ENCODE results near the gene PSMG2.

Gene PSMG2

GRCh38 chr18:12765126-12765525 lies 62.3 kb downstream of the PSMG2 start:
- Histone ChIP-seq H3K4me1 (ENCODE audit: control insufficient read depth in 2 of 2, insufficient read depth in 1 of 2, low read depth in 1 of 2, low read length in 2 of 2) (peaks cover 3 to 6% of the 10 kb centered on the region in 2 donors), H3K9ac (ENCODE audit: low read depth, low read length, poor library complexity) (no peak overlapping the region), H3K14ac (ENCODE audit: low read length) (no peak overlapping the region), H4K8ac (ENCODE audit: low read depth, low read length) (no peak overlapping the region), H2BK12ac (ENCODE audit: low read length) (no peak overlapping the region), H4K91ac (ENCODE audit: low read depth, low read length, poor library complexity) (no peak overlapping the region), H3K27me3 (ENCODE audit: control insufficient read depth in 3 of 3, insufficient read depth in 3 of 3, low read depth in 1 of 3, low read length in 3 of 3) (no peaks in the 10 kb centered on the region), H3K18ac (ENCODE audit: low read length) (no peak overlapping the region), H3K27ac (replicated peaks; ENCODE audit: low read length) (no peak overlapping the region), H3K4me3 (ENCODE audit: low read length in 2 of 2) (no peak overlapping the region), H3K79me1 (ENCODE audit: low read depth, low read length) (no peaks in the 10 kb centered on the region), H2AFZ (ENCODE audit: low read length) (no peak overlapping the region), H3K36me3 (replicated peaks in 1 of 2; ENCODE audit: control insufficient read depth in 2 of 2, insufficient read depth in 2 of 2, low read length in 2 of 2) (no peaks in the 10 kb centered on the region), H2BK5ac (ENCODE audit: low read length) (no peak overlapping the region), H3K4ac (ENCODE audit: low read length) (no peak overlapping the region), H2BK15ac (ENCODE audit: low read length) (no peak overlapping the region), H2AK5ac (ENCODE audit: low read depth, low read length) (no peak overlapping the region), H3K4me2 (ENCODE audit: insufficient read depth, low read length, poor library complexity, severe bottlenecking) (no peak overlapping the region), H2BK120ac (ENCODE audit: low read depth, low read length) (no peak overlapping the region), H3K23ac (ENCODE audit: low read depth, low read length, poor library complexity) (no peak overlapping the region), H3K9me3 (replicated peaks in 1 of 2; ENCODE audit: control insufficient read depth in 2 of 2, insufficient read depth in 1 of 2, low read depth in 1 of 2, low read length in 2 of 2) (no peaks in the 10 kb centered on the region)
- no CpG with 5 or more reads among the region's 8 CpGs for WGBS, 2 donors (ENCODE audit: extremely low coverage in 2 of 2, insufficient read length in 2 of 2, insufficient replicate concordance in 1 of 2)
- no peak for DNase-seq (ENCODE audit: low spot score)

- Histone ChIP-seq H2BK12ac (ENCODE audit: low read length) (no peak overlapping the region), H3K4me1 (ENCODE audit: control insufficient read depth in 2 of 2, insufficient read depth in 1 of 2, low read depth in 1 of 2, low read length in 2 of 2) (peaks cover 3 to 6% of the 10 kb centered on the region in 2 donors), H3K79me1 (ENCODE audit: low read depth, low read length) (no peaks in the 10 kb centered on the region), H2AFZ (ENCODE audit: low read length) (no peak overlapping the region), H3K27me3 (ENCODE audit: control insufficient read depth in 3 of 3, insufficient read depth in 3 of 3, low read depth in 1 of 3, low read length in 3 of 3) (no peaks in the 10 kb centered on the region), H3K27ac (replicated peaks; ENCODE audit: low read length) (no peak overlapping the region), H2BK5ac (ENCODE audit: low read length) (no peak overlapping the region), H3K4me3 (ENCODE audit: low read length in 2 of 2) (no peak overlapping the region), H3K36me3 (replicated peaks in 1 of 2; ENCODE audit: control insufficient read depth in 2 of 2, insufficient read depth in 2 of 2, low read length in 2 of 2) (no peaks in the 10 kb centered on the region), H2BK120ac (ENCODE audit: low read depth, low read length) (no peak overlapping the region), H2BK15ac (ENCODE audit: low read length) (no peak overlapping the region), H2AK5ac (ENCODE audit: low read depth, low read length) (no peak overlapping the region), H3K4me2 (ENCODE audit: insufficient read depth, low read length, poor library complexity, severe bottlenecking) (no peak overlapping the region), H4K8ac (ENCODE audit: low read depth, low read length) (no peak overlapping the region), H4K91ac (ENCODE audit: low read depth, low read length, poor library complexity) (no peak overlapping the region), H3K9me3 (replicated peaks in 1 of 2; ENCODE audit: control insufficient read depth in 2 of 2, insufficient read depth in 1 of 2, low read depth in 1 of 2, low read length in 2 of 2) (no peaks in the 10 kb centered on the region), H3K4ac (ENCODE audit: low read length) (no peak overlapping the region), H3K18ac (ENCODE audit: low read length) (no peak overlapping the region), H3K9ac (ENCODE audit: low read depth, low read length, poor library complexity) (no peak overlapping the region), H3K14ac (ENCODE audit: low read length) (no peak overlapping the region), H3K23ac (ENCODE audit: low read depth, low read length, poor library complexity) (no peak overlapping the region)
- no CpG with 5 or more reads among the region's 11 CpGs for WGBS, 2 donors (ENCODE audit: extremely low coverage in 2 of 2, insufficient read length in 2 of 2, insufficient replicate concordance in 1 of 2)
- no peak for DNase-seq (ENCODE audit: low spot score)
Measured at GRCh38 chr18:12765586-12765985, 62.7 kb downstream of the PSMG2 start.

- Histone ChIP-seq H3K9me3 (replicated peaks in 1 of 2; ENCODE audit: control insufficient read depth in 2 of 2, insufficient read depth in 1 of 2, low read depth in 1 of 2, low read length in 2 of 2) (no peaks in the 10 kb centered on the region), H3K9ac (ENCODE audit: low read depth, low read length, poor library complexity) (no peak overlapping the region), H3K36me3 (replicated peaks in 1 of 2; ENCODE audit: control insufficient read depth in 2 of 2, insufficient read depth in 2 of 2, low read length in 2 of 2) (no peaks in the 10 kb centered on the region), H3K27me3 (ENCODE audit: control insufficient read depth in 3 of 3, insufficient read depth in 3 of 3, low read depth in 1 of 3, low read length in 3 of 3) (no peaks in the 10 kb centered on the region), H3K4ac (ENCODE audit: low read length) (no peak overlapping the region), H3K18ac (ENCODE audit: low read length) (no peak overlapping the region), H3K27ac (replicated peaks; ENCODE audit: low read length) (no peak overlapping the region), H3K14ac (ENCODE audit: low read length) (no peak overlapping the region), H3K4me1 (ENCODE audit: control insufficient read depth in 2 of 2, insufficient read depth in 1 of 2, low read depth in 1 of 2, low read length in 2 of 2) (peaks cover 0 to 3% of the 10 kb centered on the region in 2 donors), H3K79me1 (ENCODE audit: low read depth, low read length) (no peaks in the 10 kb centered on the region), H2BK12ac (ENCODE audit: low read length) (no peak overlapping the region), H4K91ac (ENCODE audit: low read depth, low read length, poor library complexity) (no peak overlapping the region), H3K4me2 (ENCODE audit: insufficient read depth, low read length, poor library complexity, severe bottlenecking) (no peak overlapping the region), H4K8ac (ENCODE audit: low read depth, low read length) (no peak overlapping the region), H2BK5ac (ENCODE audit: low read length) (no peak overlapping the region), H2AK5ac (ENCODE audit: low read depth, low read length) (no peak overlapping the region), H2BK120ac (ENCODE audit: low read depth, low read length) (no peak overlapping the region), H3K4me3 (ENCODE audit: low read length in 2 of 2) (peak overlapping the region in 1 of 2 donors; percentile 14), H2BK15ac (ENCODE audit: low read length) (no peak overlapping the region), H3K23ac (ENCODE audit: low read depth, low read length, poor library complexity) (peak overlapping the region; percentile 56), H2AFZ (ENCODE audit: low read length) (peak overlapping the region; percentile 85)
- peak; percentile 20 for DNase-seq (ENCODE audit: low spot score)
- no CpG with 5 or more reads among the region's 13 CpGs for WGBS, 2 donors (ENCODE audit: extremely low coverage in 2 of 2, insufficient read length in 2 of 2, insufficient replicate concordance in 1 of 2)
Measured at GRCh38 chr18:12766986-12767433, 64.2 kb downstream of the PSMG2 start.

- Histone ChIP-seq H3K4me2 (ENCODE audit: insufficient read depth, low read length, poor library complexity, severe bottlenecking) (no peak overlapping the region), H2AFZ (ENCODE audit: low read length) (no peak overlapping the region), H3K23ac (ENCODE audit: low read depth, low read length, poor library complexity) (no peak overlapping the region), H3K9ac (ENCODE audit: low read depth, low read length, poor library complexity) (no peak overlapping the region), H3K27ac (replicated peaks; ENCODE audit: low read length) (no peak overlapping the region), H2BK15ac (ENCODE audit: low read length) (no peak overlapping the region), H3K18ac (ENCODE audit: low read length) (no peak overlapping the region), H3K36me3 (replicated peaks in 1 of 2; ENCODE audit: control insufficient read depth in 2 of 2, insufficient read depth in 2 of 2, low read length in 2 of 2) (no peaks in the 10 kb centered on the region), H2BK5ac (ENCODE audit: low read length) (no peak overlapping the region), H3K14ac (ENCODE audit: low read length) (no peak overlapping the region), H4K91ac (ENCODE audit: low read depth, low read length, poor library complexity) (no peak overlapping the region), H2BK12ac (ENCODE audit: low read length) (no peak overlapping the region), H2AK5ac (ENCODE audit: low read depth, low read length) (no peak overlapping the region), H4K8ac (ENCODE audit: low read depth, low read length) (no peak overlapping the region), H3K27me3 (ENCODE audit: control insufficient read depth in 3 of 3, insufficient read depth in 3 of 3, low read depth in 1 of 3, low read length in 3 of 3) (no peaks in the 10 kb centered on the region), H3K9me3 (replicated peaks in 1 of 2; ENCODE audit: control insufficient read depth in 2 of 2, insufficient read depth in 1 of 2, low read depth in 1 of 2, low read length in 2 of 2) (no peaks in the 10 kb centered on the region), H3K4ac (ENCODE audit: low read length) (no peak overlapping the region), H3K4me1 (ENCODE audit: control insufficient read depth in 2 of 2, insufficient read depth in 1 of 2, low read depth in 1 of 2, low read length in 2 of 2) (peaks cover 0 to 3% of the 10 kb centered on the region in 2 donors), H3K4me3 (ENCODE audit: low read length in 2 of 2) (no peak overlapping the region), H2BK120ac (ENCODE audit: low read depth, low read length) (no peak overlapping the region), H3K79me1 (ENCODE audit: low read depth, low read length) (no peaks in the 10 kb centered on the region)
- WGBS, 2 donors (ENCODE audit: extremely low coverage in 2 of 2, insufficient read length in 2 of 2, insufficient replicate concordance in 1 of 2) = no CpG with 5 or more reads among the region's 9 CpGs
- DNase-seq (ENCODE audit: low spot score) = no peak
Measured at GRCh38 chr18:12767580-12768155, 64.8 kb downstream of the PSMG2 start.

All from neuronal stem cell (in vitro differentiated cells).